NCI-H2029 treated with DMSO at 0.1 percent for 48 hours (cell line): ENCODE data around the gene LRFN3.
"Not testable (repeated sequence)": the region's sequence is repeated elsewhere in the genome, so short reads cannot be mapped to it uniquely, and the experiment has no call there.

Experiments used
- DNase-seq: peaks from one replicate; lab custom pipeline; 2025; lab: John Stamatoyannopoulos, UW

LRFN3 gene

DNA sequence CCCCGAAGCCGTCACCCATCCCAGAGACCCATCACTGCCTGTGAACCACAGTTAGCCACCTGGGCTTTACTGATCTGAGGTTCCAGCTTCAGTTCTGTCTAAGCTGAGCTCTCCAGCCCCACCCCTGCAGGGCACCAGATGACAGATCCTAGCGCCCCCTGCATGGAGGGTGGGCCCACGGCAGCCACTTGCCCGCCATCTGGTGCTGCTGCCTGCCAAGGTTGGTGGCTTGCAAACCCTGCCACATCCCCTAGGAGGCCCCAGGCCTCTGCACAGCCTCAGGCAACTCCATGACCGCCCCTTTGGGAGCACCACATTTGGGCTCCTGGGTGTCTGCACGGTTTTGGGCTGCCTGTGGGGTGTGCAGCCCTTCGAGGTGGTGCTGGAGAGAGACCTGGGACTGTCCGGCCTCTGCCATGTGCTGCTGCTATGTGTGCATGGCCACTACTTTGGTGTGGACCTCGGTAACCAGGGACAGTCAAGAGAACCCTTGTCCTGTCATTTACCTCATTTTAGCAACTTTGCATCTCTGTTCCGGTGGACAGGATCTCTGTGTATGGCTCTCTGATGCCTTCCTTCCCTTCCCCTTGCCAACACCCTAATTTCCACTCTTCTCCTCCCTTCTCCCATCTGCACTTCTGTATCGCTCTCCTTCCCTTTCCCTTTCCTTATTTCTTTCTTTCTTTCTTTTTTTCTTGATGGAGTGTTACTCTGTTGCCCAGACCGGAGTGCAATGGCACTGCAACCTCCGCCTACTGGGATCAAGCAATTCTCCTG lies 41.5 kb downstream of the LRFN3 start:
- DNase-seq, result no peak

DNA sequence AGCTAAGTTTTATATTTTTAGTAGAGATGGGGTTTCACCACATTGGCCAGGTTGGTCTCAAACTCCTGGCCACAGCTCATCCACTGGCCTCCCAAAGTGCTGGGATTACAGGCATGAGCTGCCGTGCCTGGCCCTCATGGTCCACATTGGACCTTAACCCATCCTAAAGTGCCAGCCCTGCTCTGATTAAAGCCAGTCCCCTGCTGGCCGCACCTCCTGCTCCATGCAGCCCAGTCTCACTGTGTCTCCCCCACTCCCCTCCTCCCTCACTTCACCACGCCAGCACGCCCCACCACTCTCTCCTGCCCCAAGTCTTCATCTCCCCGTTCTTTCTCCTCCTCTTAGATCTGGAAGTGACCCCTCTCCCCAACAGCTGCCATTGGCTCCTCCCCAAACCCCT lies 42.1 kb downstream of the LRFN3 start:
- no peak for DNase-seq

DNA sequence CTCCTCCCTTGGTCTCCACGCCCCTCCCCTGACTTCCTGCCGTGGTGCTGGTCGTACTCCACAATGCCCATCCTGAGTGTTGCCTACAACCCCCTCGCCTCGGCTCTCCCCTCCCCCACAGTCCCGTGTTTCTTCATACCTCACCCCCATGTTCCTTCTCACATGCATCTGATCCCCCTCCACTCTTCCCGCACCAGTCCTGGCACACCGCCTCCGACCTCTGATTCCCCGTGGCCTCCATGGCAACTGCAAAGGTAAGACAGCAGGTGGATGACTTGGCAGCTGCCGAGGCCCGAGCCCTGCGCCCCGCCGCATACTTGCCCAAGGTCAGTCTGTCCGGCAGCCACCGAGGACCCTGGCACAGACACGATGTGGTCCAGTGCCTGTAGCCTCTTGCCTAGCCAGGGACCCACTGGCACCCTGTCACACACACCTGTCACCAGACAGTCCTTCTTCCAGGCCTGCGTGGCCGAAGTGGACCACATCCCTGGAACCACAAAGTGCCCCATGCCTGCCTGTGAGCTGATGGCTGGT lies 42.7 kb downstream of the LRFN3 start:
- no peak for DNase-seq

DNA sequence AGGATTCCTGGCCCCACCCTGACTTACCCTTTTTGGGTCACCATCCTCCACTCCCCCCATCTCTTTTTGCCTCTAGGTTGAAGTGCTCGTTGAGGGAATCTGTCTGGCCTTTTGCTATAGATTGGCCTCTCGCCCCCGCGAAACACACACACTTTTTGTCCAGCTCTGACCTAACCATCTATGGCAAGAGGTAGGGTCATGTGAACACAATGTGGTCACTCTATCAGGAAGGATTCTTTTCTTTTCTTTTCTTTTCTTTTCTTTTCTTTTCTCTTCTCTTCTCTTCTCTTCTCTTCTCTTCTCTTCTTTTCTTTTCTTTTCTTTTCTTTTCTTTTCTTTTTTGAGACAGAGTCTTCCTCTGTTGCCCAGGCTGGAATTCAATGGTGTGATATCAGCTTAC lies 44.8 kb downstream of the LRFN3 start:
- not testable (repeated sequence) for DNase-seq

DNA sequence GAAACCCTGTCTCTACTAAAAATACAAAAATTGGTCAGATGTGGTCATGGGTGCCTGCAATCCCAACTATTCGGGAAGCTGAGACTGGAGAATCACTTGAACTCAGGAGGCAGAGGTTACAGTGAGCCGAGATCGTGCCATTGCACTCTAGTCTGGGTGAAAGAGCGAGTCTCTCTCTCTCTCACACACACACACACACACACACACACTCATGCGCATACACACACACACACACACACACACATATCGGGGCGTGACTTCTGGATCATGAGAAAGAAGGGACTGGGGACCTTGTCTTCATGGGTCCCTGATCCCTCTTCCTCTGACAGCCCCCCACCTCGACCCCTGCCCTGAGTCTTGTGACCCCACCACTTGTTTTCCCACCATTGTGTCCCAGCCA lies 47.0 kb downstream of the LRFN3 start:
- DNase-seq, result no peak

DNA sequence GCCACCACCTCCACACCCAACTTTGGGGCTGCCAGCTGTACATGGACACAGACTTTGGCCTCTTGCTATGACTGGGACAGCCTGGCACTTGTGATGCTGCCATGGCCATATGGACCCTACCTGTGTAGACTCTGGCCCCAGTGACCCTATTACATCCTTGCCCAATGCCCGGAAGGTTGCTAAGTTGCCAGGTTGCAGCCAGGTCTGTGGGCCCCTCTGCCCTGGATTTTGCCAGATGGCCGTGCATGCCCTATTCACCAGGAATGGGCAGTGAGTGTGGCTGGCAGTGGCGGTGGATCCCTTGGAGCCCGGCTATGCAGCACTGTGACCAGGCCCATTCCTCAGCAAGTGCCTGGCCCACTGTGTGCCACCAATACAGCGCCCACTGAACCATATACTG lies 49.9 kb downstream of the LRFN3 start:
- DNase-seq, result no peak

DNA sequence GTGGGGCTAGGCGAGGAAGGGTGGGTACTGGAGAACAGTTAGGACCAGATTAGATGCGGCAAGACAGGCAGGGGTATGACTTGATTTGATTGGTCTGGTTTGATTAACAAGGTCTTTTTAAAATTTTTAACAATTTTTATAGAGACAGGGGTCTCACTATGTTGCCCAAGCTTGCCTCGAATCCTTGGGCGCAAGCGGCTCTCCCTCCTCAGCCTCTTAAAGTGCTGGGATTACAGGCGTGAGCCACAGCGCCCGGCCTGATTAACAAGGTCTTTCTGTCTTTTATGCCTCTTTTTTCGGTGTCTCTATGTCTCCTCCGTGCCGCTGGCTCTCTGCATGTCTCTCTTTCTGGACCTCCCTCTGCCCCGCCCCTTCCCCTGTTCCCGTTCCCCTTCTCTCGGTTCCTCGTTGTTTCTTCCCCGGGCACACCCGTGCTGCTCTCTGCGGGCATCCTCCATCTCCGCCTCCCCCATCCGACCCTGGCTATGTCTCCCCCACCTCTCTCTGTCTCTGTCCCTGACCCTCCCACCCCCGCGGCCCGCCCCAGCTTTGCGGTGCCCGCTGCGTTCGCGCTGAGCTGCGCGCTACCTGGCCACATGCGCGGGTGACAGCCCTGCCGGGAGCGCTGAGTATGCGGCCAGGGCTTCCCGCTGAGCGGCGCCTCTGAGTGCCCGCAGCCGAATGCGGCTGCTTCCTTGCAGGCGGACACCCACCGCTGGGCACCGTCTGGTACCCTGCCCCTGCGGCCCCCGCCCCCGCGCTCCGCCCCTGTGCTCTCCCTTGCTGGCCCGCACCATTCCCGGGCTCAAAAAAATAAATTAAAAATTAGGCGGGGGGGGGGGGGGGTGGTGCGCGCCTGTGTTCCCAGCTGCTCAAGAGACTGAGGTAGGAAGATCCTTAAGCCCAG lies 50.7 kb downstream of the LRFN3 start:
- no peak for DNase-seq

DNA sequence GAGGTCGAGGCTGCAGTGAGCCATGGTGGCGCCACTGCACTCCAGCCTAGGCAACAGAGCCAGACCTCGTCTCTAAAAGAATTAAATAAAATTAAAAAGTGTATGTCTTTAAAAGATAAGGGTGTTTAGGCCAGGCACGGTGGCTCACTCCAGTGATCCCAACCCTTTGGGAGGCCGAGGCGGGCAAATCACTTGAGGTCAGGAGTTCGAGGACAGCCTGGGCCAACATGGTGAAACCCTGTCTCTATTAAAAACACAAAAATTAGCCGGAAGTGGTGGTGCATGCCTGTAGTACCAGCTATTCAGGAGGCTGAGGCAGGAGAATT lies 51.4 kb downstream of the LRFN3 start:
- no peak for DNase-seq

DNA sequence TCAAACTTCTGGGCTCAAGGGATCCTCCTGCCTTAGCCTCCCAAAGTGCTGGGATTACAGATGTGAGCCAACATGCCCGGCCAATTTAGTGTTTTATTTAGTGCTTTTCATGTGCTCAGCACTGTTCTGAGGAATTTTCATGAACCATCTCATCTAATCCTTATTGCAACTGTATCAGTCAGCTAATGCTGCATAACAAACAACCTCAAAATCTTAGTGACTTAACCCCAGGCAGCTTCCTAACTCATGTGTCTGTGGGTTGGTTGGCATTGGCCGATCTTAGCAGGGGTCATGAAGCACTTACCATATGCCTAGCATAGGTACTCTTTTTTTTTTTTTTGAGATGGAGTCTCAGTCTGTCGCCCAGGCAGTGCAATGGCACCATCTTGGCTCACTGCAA lies 52.6 kb downstream of the LRFN3 start:
- no peak for DNase-seq

DNA sequence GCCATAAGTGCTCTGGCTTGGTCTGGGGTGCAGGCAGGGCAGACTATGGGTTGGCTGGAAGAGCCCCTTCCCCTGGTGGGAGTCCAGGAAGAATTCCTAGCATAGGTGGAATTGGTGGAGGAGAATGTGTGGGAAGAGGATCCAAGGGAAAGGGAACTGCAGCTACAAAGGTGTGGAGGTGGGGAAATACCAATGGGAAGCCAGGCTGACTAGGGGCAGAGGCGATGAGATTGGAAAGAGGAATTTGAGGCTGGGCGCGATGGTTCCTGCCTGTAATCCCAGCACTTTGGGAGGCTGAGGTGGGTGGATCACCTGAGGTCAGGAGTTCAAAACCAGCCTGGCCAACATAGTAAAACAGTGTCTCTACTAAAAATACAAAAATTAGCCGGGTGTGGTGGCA lies 54.0 kb downstream of the LRFN3 start:
- DNase-seq, result no peak

DNA sequence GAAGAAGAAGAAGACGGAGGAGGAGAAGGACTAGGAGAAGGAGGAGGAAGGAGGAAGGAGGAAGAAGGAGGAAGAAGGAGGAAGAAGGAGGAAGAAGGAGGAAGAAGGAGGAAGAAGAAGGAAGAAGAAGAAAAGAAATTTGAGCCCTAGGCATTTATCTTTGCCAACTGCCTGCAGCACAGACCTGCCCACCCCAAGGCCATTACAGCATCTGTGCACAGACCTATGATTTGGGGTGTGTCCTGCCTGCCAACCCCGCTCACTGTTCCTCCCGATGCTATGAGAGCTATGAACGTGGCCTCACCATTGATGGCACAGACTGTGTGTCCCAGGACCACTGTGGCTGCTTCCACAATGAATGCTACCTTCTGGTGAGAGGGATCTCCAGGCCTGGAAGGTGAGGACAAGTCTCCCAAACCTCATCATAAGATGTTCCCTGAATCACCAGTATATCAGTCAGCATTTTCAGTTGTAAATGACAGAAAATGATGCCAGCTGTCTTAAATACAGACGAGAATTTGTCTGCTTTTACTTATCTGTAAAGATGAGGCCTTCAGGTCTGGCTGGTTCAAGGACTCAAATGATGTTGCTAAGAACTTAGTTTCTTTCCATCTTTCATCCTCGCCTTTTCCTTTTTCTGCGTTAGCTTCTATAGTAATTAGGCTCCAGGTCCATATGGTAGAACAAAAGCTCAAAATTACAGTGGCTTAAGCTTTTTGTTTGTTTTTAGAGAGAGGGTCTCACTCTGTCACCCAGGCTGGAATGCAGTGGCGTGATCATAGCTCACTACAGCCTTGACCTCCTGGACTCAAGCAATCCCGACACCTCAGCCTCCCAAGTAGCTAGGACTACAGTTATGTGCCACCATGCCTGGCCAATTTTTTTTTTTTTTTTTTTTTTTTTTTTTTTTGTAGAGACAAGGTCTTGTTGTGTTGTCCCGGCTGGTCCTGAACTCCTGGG lies 54.9 kb downstream of the LRFN3 start:
- DNase-seq, result no peak

DNA sequence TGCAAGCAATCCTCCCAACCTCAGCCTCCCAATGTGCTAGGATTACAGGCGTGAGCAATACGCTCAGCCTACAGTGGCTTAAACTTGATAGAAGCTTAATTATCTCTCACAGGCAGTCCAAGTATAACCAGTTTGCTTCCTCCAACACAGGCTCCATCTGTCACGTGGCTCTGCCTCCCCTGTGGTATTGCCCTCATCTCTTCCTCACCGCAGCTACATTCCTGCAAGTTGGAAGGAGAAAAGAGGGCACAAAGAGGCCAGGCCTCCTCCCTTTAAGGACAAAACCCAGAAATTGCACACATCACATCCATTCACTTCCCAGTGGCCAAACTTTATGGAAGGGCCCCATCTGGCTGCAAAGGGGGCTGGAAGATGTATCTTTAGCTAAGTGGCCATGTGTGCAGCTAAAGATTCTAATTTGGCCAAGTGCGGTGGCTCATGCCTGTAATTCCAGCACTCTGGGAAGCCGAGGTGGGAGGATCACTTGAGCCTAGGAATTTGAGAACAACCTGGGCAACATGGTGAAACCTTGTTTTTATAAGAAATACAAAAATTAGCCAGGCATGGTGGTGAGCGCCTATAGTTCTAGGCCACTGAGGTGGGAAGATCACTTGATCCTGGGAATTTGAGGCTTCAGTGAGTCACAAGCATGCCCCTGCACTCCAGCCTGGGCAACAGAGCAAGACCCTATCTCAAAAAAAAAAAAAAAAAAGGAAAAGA lies 55.7 kb downstream of the LRFN3 start:
- no peak for DNase-seq

DNA sequence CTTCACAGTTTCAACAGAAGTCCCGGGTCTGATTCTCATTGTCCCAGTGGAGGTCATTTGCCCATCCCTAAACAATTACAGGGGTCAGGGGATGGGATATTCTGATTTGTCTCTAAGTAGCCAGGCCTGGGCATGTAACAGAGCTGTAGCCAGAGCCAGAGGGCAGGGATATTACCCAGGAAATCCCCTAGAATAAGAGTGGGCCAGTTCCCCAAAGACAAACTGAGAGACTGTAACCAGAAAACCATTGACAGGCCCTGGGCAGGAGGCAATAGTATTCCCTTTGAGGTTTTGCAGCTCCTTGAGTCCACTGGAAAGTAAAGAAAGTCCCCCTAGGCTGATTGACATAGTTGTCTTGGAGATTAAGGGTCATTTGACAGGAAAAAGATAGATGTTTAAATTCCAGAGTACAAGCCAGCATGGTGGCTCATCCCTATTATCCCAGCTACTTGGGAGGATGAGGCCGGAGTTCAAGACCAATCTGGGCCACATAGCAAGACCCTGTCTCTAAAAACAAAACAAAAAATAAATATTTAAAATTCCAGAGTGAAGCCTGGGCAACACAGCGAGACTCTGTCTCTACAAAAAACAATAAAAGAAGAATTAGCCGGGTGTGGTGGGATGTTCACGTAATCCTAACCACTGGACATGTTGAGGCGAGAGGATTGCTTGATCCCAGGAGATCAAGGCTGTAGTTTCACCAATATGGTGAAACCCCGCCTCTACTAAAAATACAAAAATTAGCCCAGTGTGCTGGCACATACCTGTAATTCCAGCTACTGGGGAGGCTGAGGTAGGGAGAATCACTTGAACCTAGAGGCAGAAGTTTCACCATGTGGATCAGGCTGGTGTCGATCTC lies 57.0 kb downstream of the LRFN3 start:
- no peak for DNase-seq

DNA sequence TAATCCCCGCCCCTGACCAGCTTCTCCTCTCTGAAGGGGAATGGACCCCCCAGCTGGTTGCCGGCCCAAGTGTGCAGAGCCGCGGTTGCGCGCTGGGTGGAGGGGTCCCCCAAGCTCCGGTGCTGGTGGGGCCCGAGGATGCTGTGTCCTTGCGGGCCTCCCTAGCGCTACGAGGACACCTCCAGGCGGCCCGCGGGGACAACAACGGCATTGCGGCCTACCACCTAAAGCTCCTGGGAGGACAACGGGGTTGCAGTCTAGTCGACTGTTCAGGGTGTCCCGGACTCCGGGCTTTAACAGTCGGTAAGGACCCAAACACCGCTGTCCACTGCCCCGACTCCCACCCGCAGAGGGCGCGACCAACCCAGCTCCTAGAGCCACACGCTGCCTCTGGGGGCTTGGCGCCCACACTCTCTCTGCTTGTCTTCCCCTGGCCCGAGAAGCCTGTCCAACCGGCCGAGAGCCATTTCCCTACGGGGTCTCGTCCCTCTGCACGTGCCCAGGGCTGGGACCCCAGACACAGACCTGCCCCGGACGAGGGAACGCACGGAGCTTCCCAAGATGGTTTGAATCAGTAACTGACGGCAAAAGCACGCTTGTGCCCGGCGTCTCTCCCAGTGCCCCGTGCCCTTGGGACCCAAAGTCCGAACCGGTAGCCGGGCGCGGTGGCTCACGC lies 57.9 kb downstream of the LRFN3 start:
- DNase-seq, result no peak
